ENCODE data around the gene GJD4. TPM values are rescaled to one million over a fixed set of nuclear protein-coding genes. Genes with fewer than 3 reads are reported as not detected.

Gene GJD4
- total RNA-seq, 6 experiments from 2014 or later = not detected

DNA sequence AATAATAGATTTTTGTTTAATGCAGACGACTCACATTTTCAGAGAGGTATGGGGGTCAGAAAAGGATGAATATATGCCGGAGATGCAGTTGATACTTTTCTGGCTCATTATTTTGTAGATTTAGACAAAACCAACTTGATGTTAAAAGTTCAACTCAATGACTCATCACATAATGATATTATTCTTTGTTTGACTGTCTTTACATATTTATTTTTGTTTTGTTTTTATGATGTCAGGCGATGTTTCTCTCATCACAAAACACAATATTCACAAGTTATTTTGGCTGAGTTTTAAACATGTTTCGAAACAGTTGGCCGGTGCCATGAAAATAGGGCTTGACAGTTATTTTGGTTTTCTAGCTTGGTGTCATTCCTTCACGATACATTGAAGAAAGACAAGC lies 1.3 kb downstream of the GJD4 start:
- no peaks in the 10 kb centered on the region for H3K36me3 ChIP-seq
- intact Hi-C loops (cut with DNase I) = no loop called here
- TF ChIP-seq POLR2A (IDR thresholded peaks at IDR 0.05) = no peak
- TF ChIP-seq, protein P1, sequence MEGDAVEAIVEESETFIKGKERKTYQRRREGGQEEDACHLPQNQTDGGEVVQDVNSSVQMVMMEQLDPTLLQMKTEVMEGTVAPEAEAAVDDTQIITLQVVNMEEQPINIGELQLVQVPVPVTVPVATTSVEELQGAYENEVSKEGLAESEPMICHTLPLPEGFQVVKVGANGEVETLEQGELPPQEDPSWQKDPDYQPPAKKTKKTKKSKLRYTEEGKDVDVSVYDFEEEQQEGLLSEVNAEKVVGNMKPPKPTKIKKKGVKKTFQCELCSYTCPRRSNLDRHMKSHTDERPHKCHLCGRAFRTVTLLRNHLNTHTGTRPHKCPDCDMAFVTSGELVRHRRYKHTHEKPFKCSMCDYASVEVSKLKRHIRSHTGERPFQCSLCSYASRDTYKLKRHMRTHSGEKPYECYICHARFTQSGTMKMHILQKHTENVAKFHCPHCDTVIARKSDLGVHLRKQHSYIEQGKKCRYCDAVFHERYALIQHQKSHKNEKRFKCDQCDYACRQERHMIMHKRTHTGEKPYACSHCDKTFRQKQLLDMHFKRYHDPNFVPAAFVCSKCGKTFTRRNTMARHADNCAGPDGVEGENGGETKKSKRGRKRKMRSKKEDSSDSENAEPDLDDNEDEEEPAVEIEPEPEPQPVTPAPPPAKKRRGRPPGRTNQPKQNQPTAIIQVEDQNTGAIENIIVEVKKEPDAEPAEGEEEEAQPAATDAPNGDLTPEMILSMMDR (IDR thresholded peaks at IDR 0.05) = no peak
- ATAC-seq (no peak), DNase-seq (no peak)
- WGBS (ENCODE audit: insufficient coverage, low coverage, low lambda C conversion rate, missing lambda C conversion rate) = 74% methylated on average over 6 of the region's 6 CpGs
- H3K4me1 ChIP-seq = no peaks in the 10 kb centered on the region
- H3K4me3 ChIP-seq = no peak overlapping the region
- H3K27ac ChIP-seq = no peak overlapping the region
- peaks cover 0 to 5% of the 10 kb centered on the region in 2 donors for H3K27me3 ChIP-seq
- no peaks in the 10 kb centered on the region for H3K9me3 ChIP-seq

DNA sequence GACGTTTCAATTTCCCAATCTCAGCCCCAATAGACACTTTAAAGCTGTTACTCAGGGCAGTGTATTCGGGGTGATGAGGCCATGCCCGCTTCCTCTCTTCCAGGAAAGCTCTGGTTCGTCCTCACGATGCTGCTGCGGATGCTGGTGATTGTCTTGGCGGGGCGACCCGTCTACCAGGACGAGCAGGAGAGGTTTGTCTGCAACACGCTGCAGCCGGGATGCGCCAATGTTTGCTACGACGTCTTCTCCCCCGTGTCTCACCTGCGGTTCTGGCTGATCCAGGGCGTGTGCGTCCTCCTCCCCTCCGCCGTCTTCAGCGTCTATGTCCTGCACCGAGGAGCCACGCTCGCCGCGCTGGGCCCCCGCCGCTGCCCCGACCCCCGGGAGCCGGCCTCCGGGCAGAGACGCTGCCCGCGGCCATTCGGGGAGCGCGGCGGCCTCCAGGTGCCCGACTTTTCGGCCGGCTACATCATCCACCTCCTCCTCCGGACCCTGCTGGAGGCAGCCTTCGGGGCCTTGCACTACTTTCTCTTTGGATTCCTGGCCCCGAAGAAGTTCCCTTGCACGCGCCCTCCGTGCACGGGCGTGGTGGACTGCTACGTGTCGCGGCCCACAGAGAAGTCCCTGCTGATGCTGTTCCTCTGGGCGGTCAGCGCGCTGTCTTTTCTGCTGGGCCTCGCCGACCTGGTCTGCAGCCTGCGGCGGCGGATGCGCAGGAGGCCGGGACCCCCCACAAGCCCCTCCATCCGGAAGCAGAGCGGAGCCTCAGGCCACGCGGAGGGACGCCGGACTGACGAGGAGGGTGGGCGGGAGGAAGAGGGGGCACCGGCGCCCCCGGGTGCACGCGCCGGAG lies 2.6 kb downstream of the GJD4 start:
- Histone ChIP-seq H3K27ac (no peak overlapping the region), H3K9me3 (no peaks in the 10 kb centered on the region), H3K36me3 (no peaks in the 10 kb centered on the region), H3K27me3 (peaks cover 0 to 5% of the 10 kb centered on the region in 2 donors), H3K4me1 (peaks cover 0 to 9% (median 0%) of the 10 kb centered on the region in 4 donors), H3K4me3 (peak overlapping the region; percentile 21 to 48 (median 36))
- 12% methylated on average over 6 of the region's 78 CpGs for WGBS (ENCODE audit: insufficient coverage, low coverage, low lambda C conversion rate, missing lambda C conversion rate)
- DNase-seq (no peak), ATAC-seq (peak in 3 of 4 donors; percentile 26 to 43 (median 31))
- intact Hi-C loops (cut with DNase I) = no loop called here
- TF ChIP-seq, protein P1 (IDR thresholded peaks at IDR 0.05) = no peak
- no peak for TF ChIP-seq POLR2A (IDR thresholded peaks at IDR 0.05)

DNA sequence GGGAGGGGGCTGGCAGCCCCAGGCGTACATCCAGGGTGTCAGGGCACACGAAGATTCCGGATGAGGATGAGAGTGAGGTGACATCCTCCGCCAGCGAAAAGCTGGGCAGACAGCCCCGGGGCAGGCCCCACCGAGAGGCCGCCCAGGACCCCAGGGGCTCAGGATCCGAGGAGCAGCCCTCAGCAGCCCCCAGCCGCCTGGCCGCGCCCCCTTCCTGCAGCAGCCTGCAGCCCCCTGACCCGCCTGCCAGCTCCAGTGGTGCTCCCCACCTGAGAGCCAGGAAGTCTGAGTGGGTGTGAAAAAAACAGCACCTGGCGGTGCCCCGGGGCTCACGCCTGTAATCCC lies 3.2 kb downstream of the GJD4 start:
- intact Hi-C loops (cut with DNase I) = no loop called here
- ATAC-seq = no peak
- no peak for TF ChIP-seq POLR2A (IDR thresholded peaks at IDR 0.05)
- TF ChIP-seq, protein P1 (IDR thresholded peaks at IDR 0.05) = no peak
- Histone ChIP-seq H3K4me1 (peaks cover 0 to 13% (median 0%) of the 10 kb centered on the region in 4 donors), H3K36me3 (no peaks in the 10 kb centered on the region), H3K27me3 (peaks cover 0 to 5% of the 10 kb centered on the region in 2 donors), H3K27ac (no peak overlapping the region), H3K9me3 (no peaks in the 10 kb centered on the region), H3K4me3 (no peak overlapping the region)
- no CpG with 5 or more reads among the region's 16 CpGs for WGBS (ENCODE audit: insufficient coverage, low coverage, low lambda C conversion rate, missing lambda C conversion rate)
- DNase-seq = no peak

DNA sequence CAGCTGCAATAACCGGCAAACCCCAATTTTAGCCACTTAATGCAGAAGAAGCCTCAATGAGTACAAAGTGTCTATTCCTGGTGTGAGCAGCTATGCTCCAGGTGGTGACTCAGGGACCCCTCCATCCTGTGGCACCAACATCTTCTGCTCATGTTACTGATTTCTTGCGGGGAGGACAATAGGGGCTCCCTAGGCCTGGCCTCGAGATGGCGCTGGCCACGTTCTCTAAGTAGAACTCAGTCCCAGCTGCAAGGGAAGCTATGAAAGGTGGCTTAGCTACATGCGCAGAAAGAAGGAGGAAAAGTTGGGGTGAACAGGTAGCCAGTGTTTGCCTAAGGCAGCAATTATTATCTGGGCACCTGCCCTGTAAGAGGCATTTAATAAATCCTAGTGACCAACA lies 6.6 kb downstream of the GJD4 start:
- no peak for DNase-seq

More for the DNA sequence above, 6.6 kb downstream of the GJD4 start:
- WGBS (ENCODE audit: insufficient coverage, low coverage, low lambda C conversion rate, missing lambda C conversion rate) = 60% methylated on average over 1 of the region's 6 CpGs
- peaks cover 0 to 5% of the 10 kb centered on the region in 2 donors for H3K27me3 ChIP-seq
- intact Hi-C loops (cut with DNase I) = no loop called here
- TF ChIP-seq, protein P1 (IDR thresholded peaks at IDR 0.05) = no peak
- TF ChIP-seq POLR2A (IDR thresholded peaks at IDR 0.05) = no peak
- no peaks in the 10 kb centered on the region for H3K36me3 ChIP-seq
- ATAC-seq = no peak
- peaks cover 0 to 18% (median 0%) of the 10 kb centered on the region in 4 donors for H3K4me1 ChIP-seq
- H3K4me3 ChIP-seq = no peak overlapping the region
- peak overlapping the region in 1 of 3 donors; percentile 51 for H3K27ac ChIP-seq
- H3K9me3 ChIP-seq = no peaks in the 10 kb centered on the region

Measured in right lobe of liver (tissue), 6 donors.